ENCODE data around the gene CC2D1A. TPM values are rescaled to one million over a fixed set of nuclear protein-coding genes. Genes with fewer than 3 reads are reported as not detected.

The CC2D1A gene
- total RNA-seq, 2 experiments from 2014 or later: 34.0 to 35.1 TPM

- CTCF ChIA-PET: interaction anchor here (0.8 to 2.2 kb wide), 12 partner anchors 10 to 158 kb away, joined by 3 to 18 read pairs (median 3); partner anchors contain the start of genes ASF1B, DCAF15 and IL27RA
- Mint-ChIP-seq H3K4me3 (no peak overlapping the region), H3K36me3 (peaks cover 2% of the 10 kb centered on the region), H3K27me3 (no peaks in the 10 kb centered on the region), H3K9me3 (ENCODE audit: low read depth) (no peaks in the 10 kb centered on the region), H3K4me1 (peaks cover 48% of the 10 kb centered on the region), H3K27ac (no peak overlapping the region)
- ATAC-seq: peak; percentile 32
- peak; percentile 50 for DNase-seq
Observed at GRCh38 chr19:13978351-13979243, 72.6 kb downstream of the CC2D1A start.

GRCh38 chr19:13979244-13979615, 73.2 kb downstream of the CC2D1A start:
- H3K36me3 Mint-ChIP-seq: peaks cover 2% of the 10 kb centered on the region
- peaks cover 47% of the 10 kb centered on the region for H3K4me1 Mint-ChIP-seq
- peak overlapping the region; percentile 32 for H3K27ac Mint-ChIP-seq
- DNase-seq (no peak), ATAC-seq (peak; percentile 9)
- no peaks in the 10 kb centered on the region for H3K9me3 Mint-ChIP-seq (ENCODE audit: low read depth)
- CTCF ChIA-PET: interaction anchor here (1.0 to 2.2 kb wide), 6 partner anchors 9 to 99 kb away, joined by 3 to 18 read pairs (median 4); partner anchors contain the start of genes DCAF15 and IL27RA
- no peak overlapping the region for H3K4me3 Mint-ChIP-seq
- no peaks in the 10 kb centered on the region for H3K27me3 Mint-ChIP-seq

- ATAC-seq: no peak
- DNase-seq: no peak
- Mint-ChIP-seq H3K9me3 (ENCODE audit: low read depth) (no peaks in the 10 kb centered on the region), H3K36me3 (peaks cover 2% of the 10 kb centered on the region), H3K27ac (peak overlapping the region; percentile 32), H3K27me3 (no peaks in the 10 kb centered on the region), H3K4me3 (no peak overlapping the region), H3K4me1 (peaks cover 45% of the 10 kb centered on the region)
- CTCF ChIA-PET: interaction anchor here (1.0 to 2.1 kb wide), 3 partner anchors 52 to 99 kb away, joined by 3 to 18 read pairs (median 4); partner anchors contain the start of gene IL27RA
Observed at GRCh38 chr19:13979686-13980085, 73.7 kb downstream of the CC2D1A start.

- peaks cover 51% of the 10 kb centered on the region for H3K4me1 Mint-ChIP-seq
- H3K27ac Mint-ChIP-seq: no peak overlapping the region
- no peak for DNase-seq
- H3K4me3 Mint-ChIP-seq: no peak overlapping the region
- no peaks in the 10 kb centered on the region for H3K9me3 Mint-ChIP-seq (ENCODE audit: low read depth)
- ATAC-seq: no peak
- CTCF ChIA-PET: interaction anchor here (1.4 to 1.7 kb wide), 2 partner anchors 13 to 51 kb away, joined by 3 to 9 read pairs; partner anchors contain the start of gene IL27RA
- peaks cover 2% of the 10 kb centered on the region for H3K36me3 Mint-ChIP-seq
- no peaks in the 10 kb centered on the region for H3K27me3 Mint-ChIP-seq
Observed at GRCh38 chr19:13980340-13980739, 74.3 kb downstream of the CC2D1A start.

Small RNA genes within 50 kb of the gene (microRNA-seq; reads per million reads assigned to microRNA genes)
- gene MIR181C (1,333 reads per million, percentile 85 among the genes with 10 or more reads in this experiment), gene MIR181D (1,547 reads per million, percentile 87 among the genes with 10 or more reads in this experiment)

Other genes starting within 250 kb of the CC2D1A start
- 10 to 100 TPM; 51.7 to 59.3 TPM for gene MRI1, start 141.7 kb upstream of the CC2D1A start, total RNA-seq
- gene C19orf53, start 131.7 kb upstream of the CC2D1A start, total RNA-seq: 10 to 100 TPM; 77.7 to 94.0 TPM
- gene ZSWIM4, start 110.8 kb upstream of the CC2D1A start, total RNA-seq: 1 to 10 TPM; 8.1 to 8.4 TPM
- gene NANOS3, start 29.1 kb upstream of the CC2D1A start, total RNA-seq: 1 to 10 TPM; 1.1 to 2.8 TPM
- 1 to 10 TPM; 4.1 to 4.4 TPM for gene BRME1, start 84 bp upstream of the CC2D1A start, total RNA-seq
- gene PODNL1, start 32.2 kb downstream of the CC2D1A start, total RNA-seq: under 1 TPM; 0.29 to 0.47 TPM
- gene DCAF15, start 46.3 kb downstream of the CC2D1A start, total RNA-seq: 10 to 100 TPM; 82.5 to 94.3 TPM
- gene RFX1, start 100.1 kb downstream of the CC2D1A start, total RNA-seq: 10 to 100 TPM; 16.0 to 17.8 TPM
- not detected for gene RLN3, start 121.9 kb downstream of the CC2D1A start, total RNA-seq
- 10 to 100 TPM; 29.7 to 60.3 TPM for gene IL27RA, start 125.6 kb downstream of the CC2D1A start, total RNA-seq
- not detected for gene PALM3, start 155.9 kb downstream of the CC2D1A start, total RNA-seq
- 1 to 10 TPM; 1.4 to 2.4 TPM for gene MISP3, start 166.6 kb downstream of the CC2D1A start, total RNA-seq
- gene C19orf67, start 179.6 kb downstream of the CC2D1A start, total RNA-seq: not detected
- 10 to 100 TPM; 60.4 to 81.9 TPM for gene SAMD1, start 184.6 kb downstream of the CC2D1A start, total RNA-seq
- gene PRKACA, start 211.6 kb downstream of the CC2D1A start, total RNA-seq: 10 to 100 TPM; 42.3 to 65.4 TPM
- gene ASF1B, start 230.4 kb downstream of the CC2D1A start, total RNA-seq: 100 to 1,000 TPM; 117 to 124 TPM

Data from activated CD8-positive, alpha-beta memory T cell treated with anti-CD3 and anti-CD28 coated beads, Interleukin-2, amount 10 ng/mL, durations not matched to agents 7 days and 5 days (primary cell).